Hematopoietic multipotent progenitor cell treated with erythropoietin and hydrocortisone succinate and interleukin-3 and kit ligand, for 8 days (in vitro differentiated cells): ENCODE measurements around the gene ST3GAL4.
A peak's percentile ranks its signal among the peaks of the same experiment; 100 is the strongest.

Experiments
- DNase-seq: peaks from one replicate; pipeline ENCODE4 v3.0.0-alpha.2; 2015

Gene ST3GAL4

GRCh38 chr11:126409620-126409985 lies 54.1 kb downstream of the ST3GAL4 start:
- no peak for DNase-seq

GRCh38 chr11:126410649-126411048 lies 55.2 kb downstream of the ST3GAL4 start:
- DNase-seq = no peak

DNA sequence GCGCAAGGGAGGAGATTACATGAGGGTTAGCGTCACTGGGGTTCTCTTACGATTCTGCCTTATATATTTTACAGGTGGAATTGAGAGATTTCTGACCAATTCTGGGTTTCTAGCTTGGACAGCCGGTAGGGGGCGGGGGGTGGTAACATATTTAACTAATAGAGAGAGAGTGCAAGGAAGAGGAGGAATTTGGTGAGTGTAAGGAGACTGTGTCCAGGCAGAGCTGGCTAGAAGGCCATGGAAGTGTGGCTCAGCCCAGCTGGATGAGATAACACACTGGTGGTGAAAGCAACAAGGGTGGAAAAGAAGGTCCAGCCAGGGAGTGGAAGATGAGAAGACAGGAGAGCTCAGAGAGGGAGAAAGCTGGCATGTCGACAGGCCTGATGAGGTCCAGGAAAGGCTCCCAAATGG lies 56.5 kb downstream of the ST3GAL4 start:
- no peak for DNase-seq

DNA sequence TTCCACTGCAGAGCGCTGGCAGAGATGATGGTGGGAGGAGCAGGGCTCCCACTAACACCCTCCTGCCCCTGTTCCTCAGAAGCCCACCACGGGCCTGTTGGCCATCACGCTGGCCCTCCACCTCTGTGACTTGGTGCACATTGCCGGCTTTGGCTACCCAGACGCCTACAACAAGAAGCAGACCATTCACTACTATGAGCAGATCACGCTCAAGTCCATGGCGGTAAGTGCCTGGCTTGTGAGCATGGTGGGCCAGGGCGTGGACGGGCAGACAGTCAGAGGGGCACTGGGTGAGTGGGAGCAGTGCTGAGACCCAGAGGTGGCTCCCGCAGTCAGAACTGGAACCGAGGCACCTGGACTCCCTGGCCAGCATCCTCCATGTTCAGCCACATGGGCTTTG lies 57.9 kb downstream of the ST3GAL4 start:
- DNase-seq = no peak

DNA sequence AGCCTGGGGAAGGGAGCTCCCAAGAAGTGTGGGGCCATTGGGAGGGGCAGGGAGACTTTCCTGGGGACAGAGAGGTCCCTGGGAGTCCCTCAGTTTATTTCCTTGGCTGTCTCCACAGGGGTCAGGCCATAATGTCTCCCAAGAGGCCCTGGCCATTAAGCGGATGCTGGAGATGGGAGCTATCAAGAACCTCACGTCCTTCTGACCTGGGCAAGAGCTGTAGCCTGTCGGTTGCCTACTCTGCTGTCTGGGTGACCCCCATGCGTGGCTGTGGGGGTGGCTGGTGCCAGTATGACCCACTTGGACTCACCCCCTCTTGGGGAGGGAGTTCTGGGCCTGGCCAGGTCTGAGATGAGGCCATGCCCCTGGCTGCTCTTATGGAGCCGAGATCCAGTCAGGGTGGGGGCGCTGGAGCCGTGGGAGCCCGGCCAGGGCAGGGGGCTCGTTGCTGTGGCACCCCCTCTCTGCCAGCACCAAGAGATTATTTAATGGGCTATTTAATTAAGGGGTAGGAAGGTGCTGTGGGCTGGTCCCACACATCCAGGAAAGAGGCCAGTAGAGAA lies 58.4 kb downstream of the ST3GAL4 start:
- no peak for DNase-seq

DNA sequence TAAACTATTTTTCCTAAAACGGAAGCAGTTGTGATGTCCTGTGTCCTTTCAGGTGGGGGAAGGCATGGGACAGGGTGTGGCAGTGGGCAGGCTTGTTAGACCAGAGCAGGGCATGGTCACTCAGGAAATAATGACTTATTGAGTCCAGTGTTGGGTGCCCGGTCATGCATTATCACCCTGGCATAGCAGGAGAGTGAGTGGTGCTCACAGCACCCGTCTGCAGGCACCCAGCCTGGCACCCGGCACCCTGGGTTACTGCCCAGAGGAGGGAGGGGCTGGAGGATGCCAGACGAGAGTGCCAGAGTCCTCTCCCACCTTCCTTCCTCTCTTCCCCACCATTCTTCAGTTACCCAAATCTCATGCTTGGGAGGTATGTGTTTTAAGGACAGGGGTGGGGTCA lies 59.1 kb downstream of the ST3GAL4 start:
- DNase-seq = no peak

DNA sequence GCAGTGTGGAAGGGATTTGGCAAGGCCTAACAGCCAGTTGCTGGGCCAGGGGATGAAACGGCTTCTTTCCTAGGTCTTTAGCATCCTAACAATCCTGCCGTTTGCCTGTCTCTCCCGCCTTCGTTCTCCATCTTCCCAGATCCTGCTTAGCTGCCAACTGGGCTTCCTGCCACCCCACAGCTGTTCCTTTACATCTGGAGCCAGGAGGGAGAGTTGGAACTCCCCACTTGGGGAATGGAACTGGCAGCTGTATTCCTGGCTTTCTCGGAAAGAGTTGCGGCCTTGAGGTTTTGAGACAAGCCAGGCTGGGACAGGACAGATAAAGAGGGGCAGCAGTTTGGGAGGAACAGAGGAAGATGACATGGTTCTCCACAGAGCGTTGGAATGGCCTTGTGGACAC lies 59.6 kb downstream of the ST3GAL4 start:
- DNase-seq = no peak

DNA sequence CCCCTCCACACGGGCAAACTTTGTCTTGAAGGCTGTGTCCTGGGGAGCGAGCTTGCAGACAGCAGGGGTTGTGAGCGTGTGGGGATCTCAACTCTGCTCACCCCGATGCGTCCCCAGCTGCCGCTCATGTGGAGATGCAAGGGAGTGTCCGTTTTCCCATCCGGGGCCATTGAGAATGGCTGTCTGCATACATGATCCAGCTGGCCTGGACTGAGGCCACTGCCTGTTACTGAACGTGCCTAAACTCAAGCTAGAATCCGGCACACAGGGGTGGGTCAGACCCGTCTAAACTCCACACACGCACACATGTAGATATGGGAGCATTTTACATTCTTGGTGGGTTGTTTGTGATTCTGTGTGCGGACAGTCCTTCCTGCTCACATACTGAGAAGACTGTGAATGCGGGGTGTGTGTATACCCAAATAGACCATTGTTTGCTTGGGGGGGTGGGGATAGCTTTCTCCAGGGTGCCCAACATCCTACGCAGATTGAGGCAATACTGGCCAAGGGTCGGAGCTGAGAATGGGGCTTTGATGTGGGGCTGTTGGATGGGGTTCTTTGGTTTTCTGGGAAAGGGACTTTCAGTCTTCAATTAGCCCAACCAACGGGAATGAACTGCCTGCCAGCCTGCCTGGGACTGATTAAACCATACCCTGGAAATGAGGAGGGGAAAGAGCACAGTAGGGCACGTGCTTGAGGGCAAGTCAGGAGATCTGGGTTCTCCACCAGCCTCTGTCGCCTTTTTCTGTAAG lies 60.4 kb downstream of the ST3GAL4 start:
- no peak for DNase-seq

DNA sequence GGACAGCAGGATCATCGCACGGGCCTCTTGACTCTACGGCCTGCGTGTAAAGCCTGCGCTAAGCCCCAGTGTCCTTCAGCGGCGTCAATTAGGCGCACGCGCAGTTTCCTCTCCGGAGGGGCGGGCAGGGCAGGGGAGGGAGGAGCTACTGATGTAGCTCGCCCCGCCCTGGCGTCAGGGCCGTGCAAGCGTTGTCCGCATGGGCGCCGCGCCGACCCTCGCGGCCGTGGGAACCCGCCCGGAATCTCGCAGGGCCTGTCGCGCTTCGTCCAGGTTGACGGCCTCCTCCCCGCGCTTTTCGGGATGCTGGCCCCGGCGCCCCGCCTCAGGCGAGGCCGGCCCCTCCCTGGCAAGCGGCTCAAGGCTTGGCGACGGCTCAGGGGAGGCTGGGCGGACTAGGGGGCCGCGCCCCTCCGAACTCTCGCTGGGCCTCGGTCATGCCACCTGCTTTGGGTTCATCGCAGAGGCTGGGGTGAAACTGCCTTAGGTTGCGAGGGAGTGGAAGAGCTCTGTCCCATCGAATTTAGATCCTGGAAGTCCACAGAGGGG lies 61.1 kb downstream of the ST3GAL4 start:
- DNase-seq = peak; percentile 52

GRCh38 chr11:126417091-126417862 lies 61.8 kb downstream of the ST3GAL4 start:
- DNase-seq = no peak

DNA sequence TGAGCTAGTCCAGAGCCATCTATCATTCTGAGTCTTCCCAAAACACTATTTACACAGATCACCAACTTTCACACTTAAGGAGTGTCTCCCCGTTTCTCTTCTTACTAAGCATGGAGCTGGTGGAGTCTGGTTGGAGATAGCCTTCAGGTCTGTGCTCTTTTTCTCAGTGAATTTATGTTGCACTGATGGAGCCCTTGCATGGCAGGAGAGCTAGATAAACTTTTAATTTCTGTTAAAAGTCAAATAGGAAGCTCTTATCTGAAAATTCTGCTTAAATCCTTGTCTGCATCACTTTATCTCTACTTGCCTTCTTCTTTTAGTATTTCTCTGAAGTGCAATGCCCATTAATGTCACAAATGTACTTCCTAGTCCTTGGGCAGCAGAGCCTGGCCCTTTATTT lies 63.4 kb downstream of the ST3GAL4 start:
- DNase-seq = no peak

GRCh38 chr11:126419801-126420697 lies 64.6 kb downstream of the ST3GAL4 start:
- peak; percentile 97 for DNase-seq

DNA sequence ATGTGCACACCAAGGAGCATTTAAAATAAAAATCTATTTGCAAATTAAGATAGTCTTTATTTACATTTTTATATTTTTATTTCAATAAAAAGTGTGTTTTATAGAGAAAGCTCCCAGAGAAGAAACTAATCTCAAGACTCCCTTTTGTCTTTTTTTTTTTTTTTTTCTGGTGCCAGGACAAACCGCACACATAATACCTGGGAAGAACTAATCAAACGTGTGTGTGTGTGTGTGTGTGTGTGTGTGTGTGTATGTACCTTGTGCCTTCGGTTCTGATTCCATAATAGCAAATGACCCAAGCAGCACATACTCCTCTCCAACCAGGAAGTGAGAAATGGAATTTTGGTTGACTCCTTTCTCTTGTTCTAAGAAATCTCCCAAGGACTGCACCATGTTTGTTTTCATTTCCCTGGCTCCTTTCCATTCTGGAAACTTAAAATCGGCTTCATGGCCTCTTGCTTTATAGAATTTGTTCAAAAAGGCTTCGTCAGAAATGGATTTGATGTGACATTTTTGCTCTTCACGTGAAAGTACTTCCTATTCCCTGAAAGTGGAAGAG lies 65.3 kb downstream of the ST3GAL4 start:
- no peak for DNase-seq

DNA sequence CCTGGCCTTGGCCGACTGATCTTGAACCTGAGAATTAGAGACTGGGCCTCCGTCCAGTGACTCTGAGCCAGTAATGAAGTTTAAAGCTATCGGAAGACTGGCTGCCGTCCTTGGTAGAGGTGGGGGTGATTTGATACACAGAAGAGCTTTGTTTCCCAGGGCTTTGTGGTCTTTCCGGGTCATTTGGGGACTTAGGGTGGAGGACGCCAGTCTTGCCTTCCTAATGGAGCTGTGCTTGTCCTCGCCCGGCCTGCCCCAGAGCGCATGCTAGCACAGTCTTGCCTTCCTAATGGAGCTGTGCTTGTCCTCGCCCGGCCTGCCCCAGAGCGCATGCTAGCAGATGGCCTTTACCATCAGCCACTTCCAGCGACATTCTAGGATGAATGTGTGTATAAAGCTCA lies 65.8 kb downstream of the ST3GAL4 start:
- DNase-seq = no peak

DNA sequence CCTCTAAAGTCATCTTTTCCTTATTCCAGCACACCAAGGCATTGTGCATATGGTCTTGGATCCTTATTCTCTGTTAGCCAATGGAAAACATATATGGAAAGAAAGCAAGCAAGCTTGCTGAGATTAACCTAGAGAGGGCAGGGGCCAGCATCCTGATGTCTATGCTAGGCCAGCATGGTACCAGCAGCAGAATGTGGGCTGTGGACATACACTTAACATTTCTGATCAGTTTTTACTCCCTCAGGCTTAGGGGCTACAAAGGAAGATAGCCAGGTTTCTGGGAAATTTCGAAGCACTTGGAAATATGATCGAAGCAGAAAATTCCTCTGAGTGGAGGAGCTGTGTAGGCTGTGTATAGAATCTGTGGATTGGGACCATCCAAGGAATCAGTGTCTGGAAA lies 67.0 kb downstream of the ST3GAL4 start:
- no peak for DNase-seq

- DNase-seq = no peak
These were observed 67.7 kb downstream of the ST3GAL4 start for GRCh38 chr11:126423154-126423553.

- DNase-seq = no peak
These were observed 68.3 kb downstream of the ST3GAL4 start for GRCh38 chr11:126423743-126424142.

DNA sequence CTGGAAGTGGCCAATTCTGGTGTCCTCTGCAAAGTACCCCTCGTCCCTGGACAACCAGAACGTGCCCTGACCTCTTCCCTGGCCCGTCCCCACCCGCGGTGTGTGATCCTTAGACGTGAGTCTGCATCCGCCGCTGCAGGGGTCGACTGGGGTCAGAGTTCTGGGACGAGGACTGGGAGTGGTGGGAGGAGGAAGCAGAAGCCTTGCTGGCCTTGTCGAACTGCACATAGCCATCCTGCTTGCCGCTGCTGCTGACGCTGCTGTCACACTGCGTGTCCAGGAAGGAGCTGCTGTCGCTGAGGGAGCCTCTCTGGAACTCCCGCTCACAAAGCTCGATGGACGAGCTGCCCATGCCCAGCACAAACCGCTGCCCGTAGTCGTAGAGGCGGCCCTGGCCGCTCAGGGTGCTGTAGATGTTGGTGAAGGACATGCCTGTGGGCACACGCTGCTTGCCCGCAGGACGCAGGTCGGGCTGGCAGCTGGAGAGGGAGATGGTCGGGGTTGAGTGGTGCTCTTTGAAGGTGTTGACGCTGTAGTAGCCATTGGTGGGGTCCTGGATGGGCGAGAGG lies 69.1 kb downstream of the ST3GAL4 start:
- DNase-seq = no peak

DNA sequence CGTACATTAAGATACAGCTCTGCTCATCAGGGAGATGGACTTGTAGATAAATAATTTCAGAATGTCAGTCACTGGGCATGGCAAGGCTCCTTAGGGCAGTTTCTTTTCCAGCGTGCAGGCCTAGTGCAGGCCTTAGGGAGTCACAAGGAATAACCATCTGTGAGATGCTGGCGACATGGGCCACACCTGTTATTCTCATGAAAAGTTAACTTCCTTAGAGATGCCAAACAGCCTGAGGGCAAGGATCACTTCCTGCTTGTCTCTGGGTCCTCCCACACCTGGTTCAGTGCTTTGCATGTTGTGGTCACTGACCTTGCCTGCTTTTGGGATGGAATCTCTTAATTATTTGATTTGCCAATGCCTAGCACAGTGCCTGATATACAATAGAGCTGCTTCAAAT lies 70.6 kb downstream of the ST3GAL4 start:
- no peak for DNase-seq

GRCh38 chr11:126426820-126427749 lies 71.6 kb downstream of the ST3GAL4 start:
- no peak for DNase-seq
